ENCODE data around the gene PSTPIP2. TPM values are rescaled to one million over a fixed set of nuclear protein-coding genes. Genes with fewer than 3 reads are reported as not detected.

Gene PSTPIP2
- total and polyA plus RNA-seq, 9 of the 15 experiments (the other 6 are each of a cell fraction or from before 2014, with no cell fraction given) = 14.0 to 45.7 (median 27.1) TPM

DNA sequence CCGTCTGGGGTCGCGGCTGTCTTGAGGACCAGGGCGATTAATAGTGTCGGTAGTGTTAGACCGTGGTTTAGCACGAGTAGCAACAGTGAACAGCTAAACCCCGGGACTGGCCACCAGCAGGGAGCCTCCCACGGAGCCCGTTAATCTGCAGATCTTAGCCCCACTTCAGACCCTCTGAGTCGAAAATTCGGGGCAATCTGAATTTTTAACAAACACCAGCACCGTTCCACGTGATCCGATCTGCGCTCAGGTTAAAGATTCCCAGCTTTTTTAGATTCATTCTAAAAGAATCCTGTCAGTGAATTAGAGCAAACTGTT, 26.5 kb upstream of the PSTPIP2 start (continued):
- TF ChIP-seq NR3C1 (CRISPR knock-in tag; IDR thresholded peaks at IDR 0.05) = no peak
- TF ChIP-seq, protein P1, sequence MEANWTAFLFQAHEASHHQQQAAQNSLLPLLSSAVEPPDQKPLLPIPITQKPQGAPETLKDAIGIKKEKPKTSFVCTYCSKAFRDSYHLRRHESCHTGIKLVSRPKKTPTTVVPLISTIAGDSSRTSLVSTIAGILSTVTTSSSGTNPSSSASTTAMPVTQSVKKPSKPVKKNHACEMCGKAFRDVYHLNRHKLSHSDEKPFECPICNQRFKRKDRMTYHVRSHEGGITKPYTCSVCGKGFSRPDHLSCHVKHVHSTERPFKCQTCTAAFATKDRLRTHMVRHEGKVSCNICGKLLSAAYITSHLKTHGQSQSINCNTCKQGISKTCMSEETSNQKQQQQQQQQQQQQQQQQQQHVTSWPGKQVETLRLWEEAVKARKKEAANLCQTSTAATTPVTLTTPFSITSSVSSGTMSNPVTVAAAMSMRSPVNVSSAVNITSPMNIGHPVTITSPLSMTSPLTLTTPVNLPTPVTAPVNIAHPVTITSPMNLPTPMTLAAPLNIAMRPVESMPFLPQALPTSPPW (CRISPR knock-in tag; IDR thresholded peaks at IDR 0.05) = no peak; the same call in 1 of the 2 replicates
- 0 out of 2 replicates have a peak, but pooled peaks have one; percentile 10 for TF ChIP-seq ZNF175 (CRISPR knock-in tag; IDR thresholded peaks at IDR 0.05; ENCODE audit: low read depth)
- no peak for TF ChIP-seq KLF13 (tag; IDR thresholded peaks at IDR 0.05; ENCODE audit: borderline replicate concordance, low read depth)
- 0 out of 2 replicates have a peak, but pooled peaks have one; percentile 8 for TF ChIP-seq L3MBTL2 (IDR thresholded peaks at IDR 0.05)
- no peak for TF ChIP-seq TSC22D4 (tag; IDR thresholded peaks at IDR 0.05)
- no peak for TF ChIP-seq ZKSCAN1 (IDR thresholded peaks at IDR 0.05; ENCODE audit: low read depth, low read length)
- no peak for TF ChIP-seq NFYB (IDR thresholded peaks at IDR 0.05; ENCODE audit: extremely low read depth, insufficient read length)
- no peak for TF ChIP-seq SIRT6 (IDR thresholded peaks at IDR 0.05; ENCODE audit: low read depth, low read length)
- no peak for TF ChIP-seq ZNF76 (CRISPR knock-in tag; IDR thresholded peaks at IDR 0.05; ENCODE audit: borderline replicate concordance)
- TF ChIP-seq, protein P2, sequence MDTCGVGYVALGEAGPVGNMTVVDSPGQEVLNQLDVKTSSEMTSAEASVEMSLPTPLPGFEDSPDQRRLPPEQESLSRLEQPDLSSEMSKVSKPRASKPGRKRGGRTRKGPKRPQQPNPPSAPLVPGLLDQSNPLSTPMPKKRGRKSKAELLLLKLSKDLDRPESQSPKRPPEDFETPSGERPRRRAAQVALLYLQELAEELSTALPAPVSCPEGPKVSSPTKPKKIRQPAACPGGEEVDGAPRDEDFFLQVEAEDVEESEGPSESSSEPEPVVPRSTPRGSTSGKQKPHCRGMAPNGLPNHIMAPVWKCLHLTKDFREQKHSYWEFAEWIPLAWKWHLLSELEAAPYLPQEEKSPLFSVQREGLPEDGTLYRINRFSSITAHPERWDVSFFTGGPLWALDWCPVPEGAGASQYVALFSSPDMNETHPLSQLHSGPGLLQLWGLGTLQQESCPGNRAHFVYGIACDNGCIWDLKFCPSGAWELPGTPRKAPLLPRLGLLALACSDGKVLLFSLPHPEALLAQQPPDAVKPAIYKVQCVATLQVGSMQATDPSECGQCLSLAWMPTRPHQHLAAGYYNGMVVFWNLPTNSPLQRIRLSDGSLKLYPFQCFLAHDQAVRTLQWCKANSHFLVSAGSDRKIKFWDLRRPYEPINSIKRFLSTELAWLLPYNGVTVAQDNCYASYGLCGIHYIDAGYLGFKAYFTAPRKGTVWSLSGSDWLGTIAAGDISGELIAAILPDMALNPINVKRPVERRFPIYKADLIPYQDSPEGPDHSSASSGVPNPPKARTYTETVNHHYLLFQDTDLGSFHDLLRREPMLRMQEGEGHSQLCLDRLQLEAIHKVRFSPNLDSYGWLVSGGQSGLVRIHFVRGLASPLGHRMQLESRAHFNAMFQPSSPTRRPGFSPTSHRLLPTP (IDR thresholded peaks at IDR 0.05; ENCODE audit: borderline replicate concordance, extremely low read depth, insufficient read length) = no peak
- no peak for TF ChIP-seq YBX1 (IDR thresholded peaks at IDR 0.05)
- TF ChIP-seq, protein P3, sequence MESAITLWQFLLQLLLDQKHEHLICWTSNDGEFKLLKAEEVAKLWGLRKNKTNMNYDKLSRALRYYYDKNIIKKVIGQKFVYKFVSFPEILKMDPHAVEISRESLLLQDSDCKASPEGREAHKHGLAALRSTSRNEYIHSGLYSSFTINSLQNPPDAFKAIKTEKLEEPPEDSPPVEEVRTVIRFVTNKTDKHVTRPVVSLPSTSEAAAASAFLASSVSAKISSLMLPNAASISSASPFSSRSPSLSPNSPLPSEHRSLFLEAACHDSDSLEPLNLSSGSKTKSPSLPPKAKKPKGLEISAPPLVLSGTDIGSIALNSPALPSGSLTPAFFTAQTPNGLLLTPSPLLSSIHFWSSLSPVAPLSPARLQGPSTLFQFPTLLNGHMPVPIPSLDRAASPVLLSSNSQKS (CRISPR knock-in tag; IDR thresholded peaks at IDR 0.05) = no peak
- TF ChIP-seq NR4A1 (CRISPR knock-in tag; IDR thresholded peaks at IDR 0.05) = no peak
- TF ChIP-seq NR4A1 (tag; IDR thresholded peaks at IDR 0.05) = peak; percentile 60; the same call in 1 of the 2 replicates
- TF ChIP-seq, protein P4, sequence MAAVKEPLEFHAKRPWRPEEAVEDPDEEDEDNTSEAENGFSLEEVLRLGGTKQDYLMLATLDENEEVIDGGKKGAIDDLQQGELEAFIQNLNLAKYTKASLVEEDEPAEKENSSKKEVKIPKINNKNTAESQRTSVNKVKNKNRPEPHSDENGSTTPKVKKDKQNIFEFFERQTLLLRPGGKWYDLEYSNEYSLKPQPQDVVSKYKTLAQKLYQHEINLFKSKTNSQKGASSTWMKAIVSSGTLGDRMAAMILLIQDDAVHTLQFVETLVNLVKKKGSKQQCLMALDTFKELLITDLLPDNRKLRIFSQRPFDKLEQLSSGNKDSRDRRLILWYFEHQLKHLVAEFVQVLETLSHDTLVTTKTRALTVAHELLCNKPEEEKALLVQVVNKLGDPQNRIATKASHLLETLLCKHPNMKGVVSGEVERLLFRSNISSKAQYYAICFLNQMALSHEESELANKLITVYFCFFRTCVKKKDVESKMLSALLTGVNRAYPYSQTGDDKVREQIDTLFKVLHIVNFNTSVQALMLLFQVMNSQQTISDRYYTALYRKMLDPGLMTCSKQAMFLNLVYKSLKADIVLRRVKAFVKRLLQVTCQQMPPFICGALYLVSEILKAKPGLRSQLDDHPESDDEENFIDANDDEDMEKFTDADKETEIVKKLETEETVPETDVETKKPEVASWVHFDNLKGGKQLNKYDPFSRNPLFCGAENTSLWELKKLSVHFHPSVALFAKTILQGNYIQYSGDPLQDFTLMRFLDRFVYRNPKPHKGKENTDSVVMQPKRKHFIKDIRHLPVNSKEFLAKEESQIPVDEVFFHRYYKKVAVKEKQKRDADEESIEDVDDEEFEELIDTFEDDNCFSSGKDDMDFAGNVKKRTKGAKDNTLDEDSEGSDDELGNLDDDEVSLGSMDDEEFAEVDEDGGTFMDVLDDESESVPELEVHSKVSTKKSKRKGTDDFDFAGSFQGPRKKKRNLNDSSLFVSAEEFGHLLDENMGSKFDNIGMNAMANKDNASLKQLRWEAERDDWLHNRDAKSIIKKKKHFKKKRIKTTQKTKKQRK (IDR thresholded peaks at IDR 0.05; ENCODE audit: borderline replicate concordance, low read depth, low read length) = no peak
- TF ChIP-seq RAD21 (CRISPR knock-in tag; conservative IDR thresholded peaks at IDR 0.05 in 1 of 2, IDR thresholded peaks at IDR 0.05 in 1 of 2) = no peak
- no peak for TF ChIP-seq BRCA1 (IDR thresholded peaks at IDR 0.05)
- no peak for TF ChIP-seq BRCA1 (CRISPR knock-in tag; IDR thresholded peaks at IDR 0.05)
- no peak for TF ChIP-seq XRCC4 (IDR thresholded peaks at IDR 0.05; ENCODE audit: extremely low read depth, insufficient read depth, insufficient read length)
